H1 (cell line): Measurements from ENCODE around the gene DNAJC28. TPM values are rescaled to one million over a fixed set of nuclear protein-coding genes. Genes with fewer than 3 reads are reported as not detected.

Source experiments
- CTCF ChIA-PET: fragments of 300-600 bp; sonication (Branson Sonifier 250); formaldehyde crosslinking; loops from one replicate; lab custom pipeline; 2021; ENCODE audit not compliant: partially characterized antibody; lab: Charles Lee
- POLR2A ChIA-PET: fragments of 300-600 bp; sonication (Branson Sonifier 250); formaldehyde crosslinking; loops from one replicate; lab custom pipeline; 2021; ENCODE audit warnings: inconsistent platforms; ENCODE audit not compliant: partially characterized antibody; lab: Charles Lee
- DNase-seq, 2 experiments: peaks; one replicate each; pipeline versions ENCODE4 v3.0.0 to v3.0.0-alpha.2; 2010 to 2022; ENCODE audit warnings: low spot score in 2 of 2, low read depth in 1 of 2, mixed read lengths in 1 of 2
- FAIRE-seq: peaks from 2 replicates; lab custom pipeline; 2011; peaks lifted over from hg19 to GRCh38; lab: Jason Lieb, UNC
- H2AFZ ChIP-seq: 2 replicates; pipeline ENCODE4 v1.8.1; 2012; ENCODE audit warnings: low read length, inconsistent platforms
- H2AK5ac ChIP-seq: 2 replicates; pipeline ENCODE4 v1.6.1; 2013; ENCODE audit warnings: low read depth, low read length
- H2BK120ac ChIP-seq: replicated peaks from 2 replicates; pipeline ENCODE3; 2013; ENCODE audit warnings: low read depth, low read length, inconsistent platforms
- H2BK12ac ChIP-seq: 2 replicates; pipeline ENCODE4 v1.6.1; 2013; ENCODE audit warnings: low read depth, low read length
- H2BK15ac ChIP-seq: 2 replicates; pipeline ENCODE4 v1.6.1; 2013; ENCODE audit warnings: low read length
- H2BK20ac ChIP-seq: 2 replicates; pipeline ENCODE4 v1.6.1; 2013; ENCODE audit warnings: low read length
- H2BK5ac ChIP-seq: 2 replicates; pipeline ENCODE4 v1.6.1; 2013; ENCODE audit warnings: low read depth, low read length
- H3K14ac ChIP-seq: 2 replicates; pipeline ENCODE4 v1.6.1; 2013; ENCODE audit warnings: inconsistent platforms; ENCODE audit not compliant: insufficient read length
- H3K18ac ChIP-seq: 2 replicates; pipeline ENCODE4 v1.6.1; 2013; ENCODE audit warnings: low read length; ENCODE audit errors: extremely low read depth
- H3K23ac ChIP-seq: 2 replicates; pipeline ENCODE4 v1.6.1; 2013; ENCODE audit warnings: inconsistent platforms; ENCODE audit not compliant: insufficient read length
- H3K23me2 ChIP-seq: 2 replicates; pipeline ENCODE4 v1.6.1; 2013; ENCODE audit warnings: low read depth, low read length
- H3K27ac ChIP-seq: 2 replicates; pipeline ENCODE4 v1.6.1; 2011; ENCODE audit warnings: low read depth, low read length, inconsistent platforms
- H3K27me3 ChIP-seq, 4 experiments: replicated peaks in 1 of 4; 1 replicate in 1 of 4; 2 replicates in 3 of 4; pipeline versions ENCODE4 v1.6.1 to v1.8.1; 2011 to 2013; ENCODE audit warnings: low read length in 3 of 4, mild to moderate bottlenecking in 3 of 4, inconsistent platforms in 2 of 4, mixed read lengths in 2 of 4, moderate library complexity in 1 of 4; ENCODE audit not compliant: control insufficient read depth in 3 of 4, insufficient read depth in 3 of 4; ENCODE audit errors: extremely low read depth in 1 of 4
- H3K36me3 ChIP-seq, 4 experiments: 2 replicates each; pipeline versions ENCODE4 v1.6.1 to v1.8.1; 2011 to 2013; ENCODE audit warnings: mild to moderate bottlenecking in 4 of 4, low read length in 3 of 4, moderate library complexity in 2 of 4, control low read depth in 1 of 4, inconsistent platforms in 1 of 4; ENCODE audit not compliant: insufficient read depth in 4 of 4, control insufficient read depth in 2 of 4
- H3K4ac ChIP-seq: replicated peaks from 2 replicates; pipeline ENCODE3; 2013; ENCODE audit warnings: low read length, low read depth, mixed read lengths, inconsistent platforms; ENCODE audit not compliant: insufficient read length
- H3K4me1 ChIP-seq, 4 experiments: replicated peaks in 1 of 4; 1 replicate in 1 of 4; 2 replicates in 3 of 4; pipeline versions ENCODE4 v1.6.1 to v1.8.1; 2011 to 2013; ENCODE audit warnings: low read length in 3 of 4, inconsistent platforms in 2 of 4, mixed read lengths in 1 of 4; ENCODE audit not compliant: insufficient read depth in 4 of 4, control insufficient read depth in 3 of 4
- H3K4me2 ChIP-seq, 2 experiments: 2 replicates each; pipeline versions ENCODE4 v1.6.1 to v1.8.1; 2011 to 2013; ENCODE audit warnings: low read depth in 2 of 2, low read length in 2 of 2, control low read depth in 1 of 2, inconsistent platforms in 1 of 2, mild to moderate bottlenecking in 1 of 2; ENCODE audit not compliant: insufficient read depth in 1 of 2
- H3K4me3 ChIP-seq, 4 experiments: fragments of 200-600, 300-600 bp in 1 of 4; sonication (generic), shearing (Covaris generic), sonication (Bioruptor Twin) in 1 of 4; 2 replicates each; pipeline versions ENCODE4 v1.5.1 to v1.8.1; 2011 to 2016; ENCODE audit warnings: low read length in 4 of 4, low read depth in 3 of 4, control low read depth in 2 of 4, inconsistent platforms in 2 of 4, mild to moderate bottlenecking in 2 of 4, mixed read lengths in 1 of 4, moderate library complexity in 1 of 4; ENCODE audit not compliant: insufficient read depth in 2 of 4; ENCODE audit errors: extremely low read depth in 1 of 4
- H3K56ac ChIP-seq: replicated peaks from 2 replicates; pipeline ENCODE3; 2013; ENCODE audit warnings: low read depth, mild to moderate bottlenecking, mixed read lengths, low read length, inconsistent platforms; ENCODE audit not compliant: insufficient read length
- H3K79me1 ChIP-seq: 2 replicates; pipeline ENCODE4 v1.6.1; 2013; ENCODE audit warnings: low read depth, low read length, control low read depth
- H3K79me2 ChIP-seq, 2 experiments: 2 replicates each; pipeline versions ENCODE4 v1.6.1 to v1.8.1; 2012 to 2013; ENCODE audit warnings: low read length in 2 of 2, mild to moderate bottlenecking in 2 of 2, inconsistent platforms in 1 of 2; ENCODE audit not compliant: insufficient read depth in 2 of 2, control insufficient read depth in 1 of 2
- H3K9ac ChIP-seq, 4 experiments: replicated peaks in 1 of 4; 1 replicate in 1 of 4; 2 replicates in 3 of 4; pipeline versions ENCODE4 v1.6.1 to v1.8.1; 2011 to 2013; ENCODE audit warnings: low read depth in 3 of 4, low read length in 3 of 4, control low read depth in 2 of 4, mild to moderate bottlenecking in 2 of 4, moderate library complexity in 2 of 4, inconsistent platforms in 1 of 4; ENCODE audit errors: extremely low read depth in 1 of 4
- H3K9me3 ChIP-seq, 2 experiments: 2 replicates each; pipeline versions ENCODE4 v1.6.1 to v1.8.1; 2012 to 2013; ENCODE audit warnings: mild to moderate bottlenecking in 2 of 2, moderate library complexity in 2 of 2, control low read depth in 1 of 2, inconsistent platforms in 1 of 2, low read depth in 1 of 2, low read length in 1 of 2, mixed read lengths in 1 of 2; ENCODE audit not compliant: insufficient read depth in 2 of 2
- H4K20me1 ChIP-seq, 2 experiments: replicated peaks in 1 of 2; 2 replicates each; pipeline versions ENCODE3 to v1.8.1; 2011 to 2013; ENCODE audit warnings: inconsistent platforms in 2 of 2, low read length in 2 of 2, mild to moderate bottlenecking in 1 of 2; ENCODE audit not compliant: insufficient read depth in 2 of 2, control insufficient read depth in 1 of 2
- H4K5ac ChIP-seq: 2 replicates; pipeline ENCODE4 v1.6.1; 2013; ENCODE audit warnings: low read length, low read depth, mixed read lengths, inconsistent platforms; ENCODE audit not compliant: insufficient read length
- H4K8ac ChIP-seq: 2 replicates; pipeline ENCODE4 v1.8.0; 2013; ENCODE audit warnings: mild to moderate bottlenecking, moderate library complexity, low read length, inconsistent platforms; ENCODE audit not compliant: insufficient read depth; ENCODE audit errors: extremely low read depth
- H4K91ac ChIP-seq: replicated peaks from 2 replicates; pipeline ENCODE3; 2013; ENCODE audit warnings: low read length, mixed read lengths, inconsistent platforms; ENCODE audit not compliant: insufficient read length
- CEBPB ChIP-seq: IDR thresholded peaks from 2 replicates; pipeline ENCODE4 v1.6.1; 2012; ENCODE audit warnings: low read depth, low read length
- CHD2 ChIP-seq: IDR thresholded peaks from 2 replicates; pipeline ENCODE4 v1.6.1; 2012; ENCODE audit warnings: low read length, improper control_type of control experiment
- HDAC6 ChIP-seq: IDR thresholded peaks from one replicate; pipeline ENCODE4 v1.7.1; 2012; ENCODE audit warnings: low read depth, mild to moderate bottlenecking, inconsistent platforms, low read length, moderate library complexity
- KDM4A ChIP-seq: IDR thresholded peaks from one replicate; pipeline ENCODE4 v1.7.1; 2012; ENCODE audit warnings: low read depth, mild to moderate bottlenecking, moderate library complexity, low read length, inconsistent platforms; ENCODE audit not compliant: severe bottlenecking
- POLR2AphosphoS5 ChIP-seq: IDR thresholded peaks from 2 replicates; pipeline ENCODE4 v1.6.1; 2011; ENCODE audit warnings: low read depth, low read length
- SRF ChIP-seq: IDR thresholded peaks from 2 replicates; pipeline ENCODE4 v1.6.1; 2011; ENCODE audit warnings: mild to moderate bottlenecking, low read depth, low read length, moderate library complexity
- TAF1 ChIP-seq: IDR thresholded peaks from 2 replicates; pipeline ENCODE4 v1.6.1; 2011; ENCODE audit warnings: mild to moderate bottlenecking, low read depth, low read length
- ZNF274 ChIP-seq: IDR thresholded peaks from 2 replicates; pipeline ENCODE4 v1.7.0; 2012; ENCODE audit warnings: low read length, borderline replicate concordance; ENCODE audit errors: extremely low read depth
- WGBS, 2 experiments: shearing (Covaris generic) in 1 of 2; methylation state at CpG; one replicate each; pipeline versions ENCODE4 v1.1.6 to v1.1.7; 2013 to 2015; ENCODE audit warnings: low lambda C conversion rate in 2 of 2, mixed read lengths in 2 of 2, inconsistent platforms in 1 of 2, low coverage in 1 of 2, missing lambda C conversion rate in 1 of 2; ENCODE audit not compliant: insufficient replicate concordance in 2 of 2, insufficient coverage in 1 of 2, insufficient read length in 1 of 2; ENCODE audit errors: extremely low coverage in 1 of 2, missing lambda C conversion rate in 1 of 2; 5-methylcytosine and 5-hydroxymethylcytosine counted together
- polyA plus RNA-seq, 7 experiments: library from polyadenylated mRNA; depleted of rRNA in 3 of 7; stranded (reverse) in 5 of 7; unstranded in 2 of 7; fragments of >200 nt in 5 of 7; fragments of 200-250 nt in 2 of 7; gene quantifications; 1 replicate in 5 of 7; 2 replicates in 1 of 7; 4 replicates in 1 of 7; pipeline versions ENCODE4 v1.2.1 to v1.2.3, GENCODE V29; 2011 to 2013; ENCODE audit warnings: missing spikeins in 2 of 7, mixed read lengths in 2 of 7
- total RNA-seq: library from RNA; stranded (reverse); fragmentation: NEBNext Ultra II Directional; extraction: Animal tissue kit (Norgen Biotek cat#: 25700); gene quantifications from 2 replicates; pipeline ENCODE4 v1.2.1, GENCODE V29; 2021
- TF ChIP-seq, protein P1 (sequence below): IDR thresholded peaks from 2 replicates; pipeline ENCODE4 v1.6.1; 2012; ENCODE audit warnings: inconsistent platforms

DNAJC28 gene
- total and polyA plus RNA-seq, 2 of the 8 experiments (the other 6 are each of a cell fraction or from before 2014, with no cell fraction given): 0.97 to 4.3 TPM

DNA sequence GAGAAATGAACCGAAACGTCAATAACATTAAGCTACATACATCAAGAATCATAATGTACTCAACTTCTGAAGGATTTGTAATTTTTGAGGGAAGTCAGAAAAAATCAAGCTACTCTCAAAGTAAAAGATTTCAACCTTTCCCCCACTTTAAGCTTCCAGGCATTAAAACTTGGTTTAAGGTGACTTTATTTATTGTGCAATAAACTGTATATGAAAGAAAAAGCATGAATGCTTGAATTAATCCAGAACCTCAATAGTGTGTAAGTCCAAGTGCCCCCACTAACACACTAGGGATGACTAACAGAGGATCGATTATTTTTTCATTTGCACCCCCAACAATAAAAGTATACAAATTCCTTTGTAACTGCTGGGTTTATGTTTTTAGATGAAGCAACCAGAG lies 39.5 kb upstream of the DNAJC28 start:
- Histone ChIP-seq H3K27me3 (no peaks in the 10 kb centered on the region), H2BK15ac (no peak overlapping the region), H3K9ac (no peak overlapping the region), H4K91ac (no peak overlapping the region), H3K4me2 (no peak overlapping the region), H3K23me2 (no peaks in the 10 kb centered on the region), H2BK120ac (no peak overlapping the region), H3K4me1 (no peaks in the 10 kb centered on the region), H3K4ac (no peak overlapping the region), H4K5ac (no peak overlapping the region), H4K8ac (no peak overlapping the region), H4K20me1 (peaks cover 2 to 3% of the 10 kb centered on the region in 2 experiments), H2BK20ac (no peak overlapping the region), H3K79me1 (no peaks in the 10 kb centered on the region), H3K79me2 (peaks cover 0 to 8% of the 10 kb centered on the region in 2 experiments; a peak in 2 of 4 replicates), H2BK12ac (no peak overlapping the region), H3K56ac (no peak overlapping the region), H3K36me3 (peaks cover 40 to 95% (median 82%) of the 10 kb centered on the region in 4 experiments), H3K14ac (no peak overlapping the region), H3K27ac (no peak overlapping the region), H2AFZ (no peak overlapping the region), H3K23ac (no peak overlapping the region), H3K4me3 (no peak overlapping the region), H2BK5ac (no peak overlapping the region), H3K9me3 (no peaks in the 10 kb centered on the region), H2AK5ac (no peak overlapping the region), H3K18ac (no peak overlapping the region)
- FAIRE-seq (peak; percentile 24), DNase-seq (no peak)
- ChIA-PET CTCF (no interaction called here), POLR2A (interaction anchor here (0.7 to 1.4 kb wide), 5 partner anchors 11 to 599 kb away, joined by 3 to 5 read pairs (median 3); partner anchors contain the start of gene GART)
- 97% methylated on average over 3 of the region's 3 CpGs; no CpG with 5 or more reads in 1 of the 2 experiments for WGBS, 2 experiments
- TF ChIP-seq CEBPB (no peak), KDM4A (no peak), SRF (no peak), POLR2AphosphoS5 (no peak), ZNF274 (no peak), CHD2 (no peak), TAF1 (no peak), HDAC6 (no peak)
- TF ChIP-seq, protein P1, sequence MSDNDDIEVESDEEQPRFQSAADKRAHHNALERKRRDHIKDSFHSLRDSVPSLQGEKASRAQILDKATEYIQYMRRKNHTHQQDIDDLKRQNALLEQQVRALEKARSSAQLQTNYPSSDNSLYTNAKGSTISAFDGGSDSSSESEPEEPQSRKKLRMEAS: no peak
